ENCODE results near the gene CSK. TPM values are rescaled to one million over a fixed set of nuclear protein-coding genes. Genes with fewer than 3 reads are reported as not detected.

CSK gene
- total RNA-seq, 2 experiments from 2014 or later: 112 to 355 TPM

GRCh38 chr15:74816624-74817369 lies 34.9 kb downstream of the CSK start:
- TF ChIP-seq, protein P1, sequence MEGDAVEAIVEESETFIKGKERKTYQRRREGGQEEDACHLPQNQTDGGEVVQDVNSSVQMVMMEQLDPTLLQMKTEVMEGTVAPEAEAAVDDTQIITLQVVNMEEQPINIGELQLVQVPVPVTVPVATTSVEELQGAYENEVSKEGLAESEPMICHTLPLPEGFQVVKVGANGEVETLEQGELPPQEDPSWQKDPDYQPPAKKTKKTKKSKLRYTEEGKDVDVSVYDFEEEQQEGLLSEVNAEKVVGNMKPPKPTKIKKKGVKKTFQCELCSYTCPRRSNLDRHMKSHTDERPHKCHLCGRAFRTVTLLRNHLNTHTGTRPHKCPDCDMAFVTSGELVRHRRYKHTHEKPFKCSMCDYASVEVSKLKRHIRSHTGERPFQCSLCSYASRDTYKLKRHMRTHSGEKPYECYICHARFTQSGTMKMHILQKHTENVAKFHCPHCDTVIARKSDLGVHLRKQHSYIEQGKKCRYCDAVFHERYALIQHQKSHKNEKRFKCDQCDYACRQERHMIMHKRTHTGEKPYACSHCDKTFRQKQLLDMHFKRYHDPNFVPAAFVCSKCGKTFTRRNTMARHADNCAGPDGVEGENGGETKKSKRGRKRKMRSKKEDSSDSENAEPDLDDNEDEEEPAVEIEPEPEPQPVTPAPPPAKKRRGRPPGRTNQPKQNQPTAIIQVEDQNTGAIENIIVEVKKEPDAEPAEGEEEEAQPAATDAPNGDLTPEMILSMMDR (conservative IDR thresholded peaks at IDR 0.05; ENCODE audit: low read length): no peak
- TF ChIP-seq EZH2phosphoT487 (IDR thresholded peaks at IDR 0.05; ENCODE audit: borderline replicate concordance, low read depth, low read length): no peak
- Histone ChIP-seq H3K9me3 (ENCODE audit: low read length) (no peaks in the 10 kb centered on the region), H3K79me2 (ENCODE audit: insufficient read depth, low read depth, low read length) (no peaks in the 10 kb centered on the region), H2AFZ (ENCODE audit: low read length) (no peak overlapping the region), H3K27ac (ENCODE audit: low read depth, low read length, poor library complexity, severe bottlenecking) (no peak overlapping the region), H4K20me1 (ENCODE audit: insufficient read depth, low read length) (no peaks in the 10 kb centered on the region), H3K9me2 (ENCODE audit: insufficient read depth, low read length) (no peaks in the 10 kb centered on the region), H3K4me3 (ENCODE audit: low read depth, low read length, poor library complexity, severe bottlenecking) (no peak overlapping the region), H3K4me1 (ENCODE audit: insufficient read depth, low read length, poor library complexity, severe bottlenecking) (peaks cover 33% of the 10 kb centered on the region), H3K36me3 (ENCODE audit: insufficient read depth, low read length) (no peaks in the 10 kb centered on the region), H3K4me2 (ENCODE audit: low read length) (no peak overlapping the region)
- ChIA-PET POLR2A (no interaction called here), CTCF (ENCODE audit: unreplicated experiment) (interaction anchor here (0.6 kb wide), 1 partner anchor 57 kb away, joined by 3 read pairs; no protein-coding TSS in a partner anchor)
- BruUV-seq (replicated peaks): no TSS peak
- DNase-seq (ENCODE audit: low spot score): no peak
- intact Hi-C loops (cut with micrococcal nuclease; ENCODE audit: unreplicated experiment): no loop called here

- POLR2A ChIA-PET: no interaction called here
- no peak overlapping the region for H3K4me2 ChIP-seq (ENCODE audit: low read length)
These were observed 35.5 kb downstream of the CSK start for GRCh38 chr15:74817370-74817737.

More at GRCh38 chr15:74817370-74817737, 35.5 kb downstream of the CSK start:
- H3K4me3 ChIP-seq (ENCODE audit: low read depth, low read length, poor library complexity, severe bottlenecking): no peak overlapping the region
- no peak for DNase-seq (ENCODE audit: low spot score)
- H3K36me3 ChIP-seq (ENCODE audit: insufficient read depth, low read length): no peaks in the 10 kb centered on the region
- TF ChIP-seq, protein P1 (conservative IDR thresholded peaks at IDR 0.05; ENCODE audit: low read length): no peak
- no peak for TF ChIP-seq EZH2phosphoT487 (IDR thresholded peaks at IDR 0.05; ENCODE audit: borderline replicate concordance, low read depth, low read length)
- H3K9me2 ChIP-seq (ENCODE audit: insufficient read depth, low read length): no peaks in the 10 kb centered on the region
- intact Hi-C loops (cut with micrococcal nuclease; ENCODE audit: unreplicated experiment): no loop called here
- no TSS peak for BruUV-seq (replicated peaks)
- no peak overlapping the region for H2AFZ ChIP-seq (ENCODE audit: low read length)
- no peak overlapping the region for H3K27ac ChIP-seq (ENCODE audit: low read depth, low read length, poor library complexity, severe bottlenecking)
- H4K20me1 ChIP-seq (ENCODE audit: insufficient read depth, low read length): no peaks in the 10 kb centered on the region
- H3K4me1 ChIP-seq (ENCODE audit: insufficient read depth, low read length, poor library complexity, severe bottlenecking): peaks cover 39% of the 10 kb centered on the region
- no peaks in the 10 kb centered on the region for H3K9me3 ChIP-seq (ENCODE audit: low read length)
- H3K79me2 ChIP-seq (ENCODE audit: insufficient read depth, low read depth, low read length): no peaks in the 10 kb centered on the region
- CTCF ChIA-PET (ENCODE audit: unreplicated experiment): interaction anchor here (0.6 kb wide), 1 partner anchor 57 kb away, joined by 3 read pairs; no protein-coding TSS in a partner anchor

Data from OCI-LY7 (cell line).